Progenitor cell of endocrine pancreas (in vitro differentiated cells): ENCODE data around the gene ACKR4. TPM values are rescaled to one million over a fixed set of nuclear protein-coding genes. Genes with fewer than 3 reads are reported as not detected.

ENCODE experiments used
- DNase-seq: peaks from one replicate; pipeline ENCODE4 v3.0.0; 2021; ENCODE audit warnings: low spot score; ENCODE audit not compliant: unreplicated experiment
- H3K27ac Mint-ChIP-seq: 2 replicates; pipeline ENCODE4 v1.8.0; 2021; ENCODE audit warnings: mild to moderate bottlenecking, moderate library complexity, mixed read lengths
- H3K27me3 Mint-ChIP-seq: 2 replicates; pipeline ENCODE4 v1.8.0; 2021; ENCODE audit warnings: mixed read lengths
- H3K36me3 Mint-ChIP-seq: 2 replicates; pipeline ENCODE4 v1.8.0; 2022; ENCODE audit warnings: mixed read lengths; ENCODE audit not compliant: insufficient read depth
- H3K4me1 Mint-ChIP-seq: 2 replicates; pipeline ENCODE4 v1.8.0; 2021; ENCODE audit warnings: low read depth, mixed read lengths
- H3K4me3 Mint-ChIP-seq: 2 replicates; pipeline ENCODE4 v1.8.0; 2021; ENCODE audit warnings: low read depth, mild to moderate bottlenecking, moderate library complexity, mixed read lengths
- H3K9me3 Mint-ChIP-seq: 2 replicates; pipeline ENCODE4 v1.8.0; 2021; ENCODE audit warnings: low read depth, mixed read lengths
- CTCF ChIP-seq: fragments of 200-600 bp; sonication (generic); IDR thresholded peaks from one replicate; pipeline ENCODE4 v1.5.0; 2021; ENCODE audit warnings: antibody characterized with exemption, mild to moderate bottlenecking; ENCODE audit not compliant: unreplicated experiment
- total RNA-seq: library from RNA; stranded (reverse); gene quantifications from 2 replicates; pipeline ENCODE4 v1.2.1, GENCODE V29; 2021

ACKR4 gene
- total RNA-seq, 1 donor from 2014 or later: not detected

GRCh38 chr3:132570016-132570415, 27.1 kb upstream of the ACKR4 start:
- no peaks in the 10 kb centered on the region for H3K27me3 Mint-ChIP-seq
- H3K4me1 Mint-ChIP-seq: no peaks in the 10 kb centered on the region
- no peak for DNase-seq
- H3K4me3 Mint-ChIP-seq: no peak overlapping the region
- H3K9me3 Mint-ChIP-seq: peaks cover 5% of the 10 kb centered on the region
- TF ChIP-seq CTCF: no peak
- H3K27ac Mint-ChIP-seq: no peak overlapping the region
- peaks cover 8% of the 10 kb centered on the region for H3K36me3 Mint-ChIP-seq

DNA sequence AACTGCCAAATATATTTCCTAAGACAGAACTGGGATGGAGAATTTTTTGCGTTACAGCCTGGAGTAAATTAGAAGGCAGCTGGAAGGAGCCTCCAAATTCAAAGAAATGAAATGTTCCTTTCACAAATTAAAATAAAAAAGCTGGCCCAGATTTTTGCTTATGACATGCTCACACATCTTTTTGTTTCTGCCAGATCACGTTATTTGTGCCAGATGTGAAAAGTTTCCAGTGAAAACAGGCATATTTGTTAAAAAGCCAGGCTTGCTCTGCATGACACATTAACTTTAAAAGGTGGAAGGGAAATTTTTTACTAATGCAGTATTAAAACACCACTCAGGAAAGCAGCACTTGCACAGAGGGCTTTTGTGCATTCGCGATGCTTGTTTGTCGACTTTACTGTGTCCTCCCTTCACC, 23.3 kb upstream of the ACKR4 start:
- TF ChIP-seq CTCF: no peak
- Mint-ChIP-seq H3K9me3 (peaks cover 5% of the 10 kb centered on the region), H3K27ac (no peak overlapping the region), H3K4me1 (no peaks in the 10 kb centered on the region), H3K36me3 (peaks cover 13% of the 10 kb centered on the region), H3K4me3 (no peak overlapping the region), H3K27me3 (no peaks in the 10 kb centered on the region)
- DNase-seq: no peak

DNA sequence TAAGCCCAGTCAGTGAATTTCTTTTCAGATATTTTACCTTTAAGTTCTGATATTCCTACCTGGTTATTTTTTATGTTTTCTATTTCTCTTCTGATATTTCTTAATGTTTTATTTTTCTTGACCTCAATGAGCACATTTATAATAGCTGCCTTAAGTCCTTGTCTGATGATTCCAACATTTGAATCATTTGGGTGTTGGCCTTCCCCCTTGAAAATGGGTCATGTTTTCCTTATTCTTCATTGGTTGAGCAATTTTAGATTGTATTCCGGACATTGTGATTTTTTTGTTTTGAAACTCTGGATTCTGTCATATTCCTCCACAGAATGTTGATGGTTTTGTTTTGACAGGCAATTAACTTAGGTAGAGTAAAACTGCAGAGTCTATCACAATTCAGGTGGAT, 9.7 kb upstream of the ACKR4 start:
- DNase-seq: no peak
- no peaks in the 10 kb centered on the region for H3K27me3 Mint-ChIP-seq
- no peak overlapping the region for H3K4me3 Mint-ChIP-seq
- peaks cover 2% of the 10 kb centered on the region for H3K36me3 Mint-ChIP-seq
- H3K4me1 Mint-ChIP-seq: no peaks in the 10 kb centered on the region
- H3K9me3 Mint-ChIP-seq: no peaks in the 10 kb centered on the region
- TF ChIP-seq CTCF: no peak
- H3K27ac Mint-ChIP-seq: no peak overlapping the region

DNA sequence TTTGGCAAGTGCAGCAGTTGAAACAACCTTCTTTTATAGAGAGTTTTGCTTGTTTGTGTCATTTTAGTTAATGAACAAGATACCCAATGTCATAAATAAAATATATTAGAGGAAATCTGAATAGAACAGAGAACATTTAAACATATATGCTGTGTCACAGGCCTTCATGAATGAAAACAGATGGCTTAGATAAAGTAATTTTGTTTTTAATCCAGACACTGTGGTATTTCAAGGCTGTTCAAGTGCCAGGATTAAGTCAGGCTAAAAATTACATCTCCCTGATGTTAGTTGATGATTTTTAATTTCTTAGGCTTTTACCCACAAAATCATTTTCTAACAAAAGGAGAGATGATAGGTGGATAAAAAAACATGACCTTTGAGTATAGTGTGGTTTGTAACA, 4.9 kb upstream of the ACKR4 start:
- Mint-ChIP-seq H3K27me3 (no peaks in the 10 kb centered on the region), H3K36me3 (no peaks in the 10 kb centered on the region), H3K4me1 (no peaks in the 10 kb centered on the region), H3K27ac (no peak overlapping the region), H3K4me3 (no peak overlapping the region), H3K9me3 (no peaks in the 10 kb centered on the region)
- DNase-seq: no peak
- no peak for TF ChIP-seq CTCF

- Mint-ChIP-seq H3K36me3 (peaks cover under 1% of the 10 kb centered on the region), H3K9me3 (no peaks in the 10 kb centered on the region), H3K4me3 (no peak overlapping the region), H3K27me3 (no peaks in the 10 kb centered on the region), H3K27ac (no peak overlapping the region), H3K4me1 (no peaks in the 10 kb centered on the region)
- DNase-seq: no peak
- TF ChIP-seq CTCF: no peak
Measured at GRCh38 chr3:132593241-132593946, 3.7 kb upstream of the ACKR4 start.
